Nephron progenitor cell (in vitro differentiated cells): ENCODE data around the gene NDUFC1.

ENCODE experiments used
- DNase-seq: peaks from one replicate; pipeline ENCODE4 v3.0.0; 2021
- H3K27ac Mint-ChIP-seq: 2 replicates; pipeline ENCODE4 v1.8.0; 2021; ENCODE audit warnings: mild to moderate bottlenecking, moderate library complexity, mixed read lengths
- H3K27me3 Mint-ChIP-seq: 2 replicates; pipeline ENCODE4 v1.8.0; 2021; ENCODE audit warnings: mild to moderate bottlenecking, low read depth, mixed read lengths; ENCODE audit not compliant: poor library complexity
- H3K36me3 Mint-ChIP-seq: 2 replicates; pipeline ENCODE4 v1.8.0; 2021; ENCODE audit warnings: low read depth, mixed read lengths
- H3K4me1 Mint-ChIP-seq: 2 replicates; pipeline ENCODE4 v1.8.0; 2021; ENCODE audit warnings: mixed read lengths
- H3K4me3 Mint-ChIP-seq: 2 replicates; pipeline ENCODE4 v1.8.0; 2021; ENCODE audit warnings: mild to moderate bottlenecking, moderate library complexity, mixed read lengths
- H3K9me3 Mint-ChIP-seq: 2 replicates; pipeline ENCODE4 v1.8.0; 2021; ENCODE audit warnings: mild to moderate bottlenecking, moderate library complexity, mixed read lengths
- CTCF ChIP-seq: fragments of 200-600 bp; sonication (generic); IDR thresholded peaks from 2 replicates; pipeline ENCODE4 v1.5.0; 2021; ENCODE audit warnings: antibody characterized with exemption

NDUFC1 gene

GRCh38 chr4:139243448-139244365, 58.6 kb downstream of the NDUFC1 start:
- peaks cover 11% of the 10 kb centered on the region for H3K4me1 Mint-ChIP-seq
- no peak overlapping the region for H3K27ac Mint-ChIP-seq
- H3K36me3 Mint-ChIP-seq = no peaks in the 10 kb centered on the region
- peaks cover 6% of the 10 kb centered on the region for H3K9me3 Mint-ChIP-seq
- H3K27me3 Mint-ChIP-seq = peaks cover 5% of the 10 kb centered on the region
- no peak for TF ChIP-seq CTCF
- no peak overlapping the region for H3K4me3 Mint-ChIP-seq
- DNase-seq = no peak

GRCh38 chr4:139242511-139243051, 59.7 kb downstream of the NDUFC1 start:
- H3K4me1 Mint-ChIP-seq = peaks cover 11% of the 10 kb centered on the region
- no peak overlapping the region for H3K4me3 Mint-ChIP-seq
- H3K27ac Mint-ChIP-seq = no peak overlapping the region
- no peaks in the 10 kb centered on the region for H3K36me3 Mint-ChIP-seq
- H3K27me3 Mint-ChIP-seq = peaks cover 4% of the 10 kb centered on the region
- no peak for TF ChIP-seq CTCF
- peaks cover 6% of the 10 kb centered on the region for H3K9me3 Mint-ChIP-seq
- no peak for DNase-seq

- Mint-ChIP-seq H3K27ac (peak overlapping the region; percentile 18), H3K36me3 (no peaks in the 10 kb centered on the region), H3K4me3 (no peak overlapping the region), H3K4me1 (peaks cover 11% of the 10 kb centered on the region), H3K9me3 (peaks cover 6% of the 10 kb centered on the region), H3K27me3 (peaks cover 4% of the 10 kb centered on the region)
- no peak for DNase-seq
- TF ChIP-seq CTCF = no peak
These were observed 60.5 kb downstream of the NDUFC1 start for GRCh38 chr4:139241784-139242151.

- no peak for TF ChIP-seq CTCF
- no peak for DNase-seq
- H3K4me3 Mint-ChIP-seq = no peak overlapping the region
- peak overlapping the region; percentile 18 for H3K27ac Mint-ChIP-seq
- H3K4me1 Mint-ChIP-seq = peaks cover 11% of the 10 kb centered on the region
- no peaks in the 10 kb centered on the region for H3K36me3 Mint-ChIP-seq
- H3K27me3 Mint-ChIP-seq = peaks cover 4% of the 10 kb centered on the region
- peaks cover 6% of the 10 kb centered on the region for H3K9me3 Mint-ChIP-seq
These were observed 61.0 kb downstream of the NDUFC1 start for GRCh38 chr4:139241086-139241783.
